ENCODE data around the gene LGR5.

Gene LGR5

DNA sequence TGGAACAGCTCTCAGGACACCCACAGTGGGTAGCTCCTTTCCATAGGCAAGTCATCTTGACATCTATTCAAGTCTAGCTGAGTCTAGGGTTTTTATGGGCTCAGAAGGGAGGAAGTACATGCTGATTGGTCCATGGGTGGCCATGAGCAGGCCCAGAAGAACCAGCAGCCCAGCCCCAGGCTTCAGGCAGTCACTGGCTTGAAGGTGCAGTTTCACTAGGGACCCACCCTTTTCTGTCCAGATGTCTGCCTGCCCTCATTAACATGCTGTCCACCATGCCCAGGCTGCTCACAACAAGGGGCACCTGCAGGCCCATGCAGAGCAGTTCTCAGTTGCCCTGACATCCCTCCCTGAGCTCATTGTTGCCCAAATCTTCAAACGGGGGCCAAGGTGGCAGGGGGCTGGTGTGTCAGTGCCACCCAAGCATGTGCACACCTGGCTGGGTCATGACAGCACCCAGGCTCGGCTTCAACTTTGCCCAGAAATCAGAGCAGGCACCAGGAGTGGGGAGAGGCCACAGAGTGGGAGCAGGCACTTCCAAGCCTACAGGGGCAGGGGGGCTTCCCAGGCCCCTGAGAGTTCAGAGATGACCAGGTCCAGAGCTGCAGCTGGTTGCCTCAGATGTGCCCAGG is 18.7 kb upstream of the LGR5 start:
- TF ChIP-seq, protein P1, sequence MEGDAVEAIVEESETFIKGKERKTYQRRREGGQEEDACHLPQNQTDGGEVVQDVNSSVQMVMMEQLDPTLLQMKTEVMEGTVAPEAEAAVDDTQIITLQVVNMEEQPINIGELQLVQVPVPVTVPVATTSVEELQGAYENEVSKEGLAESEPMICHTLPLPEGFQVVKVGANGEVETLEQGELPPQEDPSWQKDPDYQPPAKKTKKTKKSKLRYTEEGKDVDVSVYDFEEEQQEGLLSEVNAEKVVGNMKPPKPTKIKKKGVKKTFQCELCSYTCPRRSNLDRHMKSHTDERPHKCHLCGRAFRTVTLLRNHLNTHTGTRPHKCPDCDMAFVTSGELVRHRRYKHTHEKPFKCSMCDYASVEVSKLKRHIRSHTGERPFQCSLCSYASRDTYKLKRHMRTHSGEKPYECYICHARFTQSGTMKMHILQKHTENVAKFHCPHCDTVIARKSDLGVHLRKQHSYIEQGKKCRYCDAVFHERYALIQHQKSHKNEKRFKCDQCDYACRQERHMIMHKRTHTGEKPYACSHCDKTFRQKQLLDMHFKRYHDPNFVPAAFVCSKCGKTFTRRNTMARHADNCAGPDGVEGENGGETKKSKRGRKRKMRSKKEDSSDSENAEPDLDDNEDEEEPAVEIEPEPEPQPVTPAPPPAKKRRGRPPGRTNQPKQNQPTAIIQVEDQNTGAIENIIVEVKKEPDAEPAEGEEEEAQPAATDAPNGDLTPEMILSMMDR (IDR thresholded peaks at IDR 0.05; ENCODE audit: low read depth, low read length, missing control alignments): no peak
- in situ Hi-C loops (cut with HindIII; ENCODE audit: low sequenced_read_pairs): no loop called here
- no peak for DNase-seq (ENCODE audit: low read depth)
- no peak overlapping the region for H3K4me3 ChIP-seq (ENCODE audit: low read depth, low read length)

DNA sequence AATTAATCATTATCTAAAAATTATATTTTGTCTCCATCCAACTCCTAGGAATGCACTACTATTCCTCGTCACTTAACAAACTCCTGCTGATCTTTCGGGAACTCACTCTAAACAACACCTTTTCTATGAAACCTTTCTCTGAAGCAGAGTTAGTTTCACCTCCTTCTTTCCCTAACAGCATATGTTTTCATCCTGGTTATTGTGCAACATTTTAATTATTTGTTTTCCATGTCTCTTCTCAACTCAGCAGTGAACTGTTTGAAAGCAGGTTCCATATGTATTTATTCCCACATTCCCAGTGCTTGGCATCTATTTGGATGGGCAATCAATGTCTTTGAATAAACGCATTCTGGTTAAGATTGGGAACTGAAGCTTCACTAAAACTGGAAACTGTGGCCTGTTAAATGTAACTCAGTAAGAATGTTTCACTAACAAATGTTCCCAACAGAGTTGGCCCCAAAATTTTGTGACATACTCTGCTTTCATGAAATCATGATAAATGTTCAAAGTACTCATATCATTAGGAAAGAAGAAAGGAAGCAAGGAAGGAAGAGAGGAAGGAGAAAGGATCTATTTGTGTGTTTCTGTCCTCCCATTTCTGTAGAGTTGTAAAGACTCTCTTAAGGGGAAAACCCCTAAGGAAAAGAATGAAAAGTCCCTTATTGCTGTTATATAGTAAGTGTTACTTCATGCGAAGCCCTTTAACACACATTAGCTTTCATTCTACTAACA is 13.9 kb upstream of the LGR5 start:
- in situ Hi-C loops (cut with HindIII; ENCODE audit: low sequenced_read_pairs): no loop called here
- H3K4me3 ChIP-seq (ENCODE audit: low read depth, low read length): no peak overlapping the region
- no peak for DNase-seq (ENCODE audit: low read depth)
- TF ChIP-seq, protein P1 (IDR thresholded peaks at IDR 0.05; ENCODE audit: low read depth, low read length, missing control alignments): no peak

DNA sequence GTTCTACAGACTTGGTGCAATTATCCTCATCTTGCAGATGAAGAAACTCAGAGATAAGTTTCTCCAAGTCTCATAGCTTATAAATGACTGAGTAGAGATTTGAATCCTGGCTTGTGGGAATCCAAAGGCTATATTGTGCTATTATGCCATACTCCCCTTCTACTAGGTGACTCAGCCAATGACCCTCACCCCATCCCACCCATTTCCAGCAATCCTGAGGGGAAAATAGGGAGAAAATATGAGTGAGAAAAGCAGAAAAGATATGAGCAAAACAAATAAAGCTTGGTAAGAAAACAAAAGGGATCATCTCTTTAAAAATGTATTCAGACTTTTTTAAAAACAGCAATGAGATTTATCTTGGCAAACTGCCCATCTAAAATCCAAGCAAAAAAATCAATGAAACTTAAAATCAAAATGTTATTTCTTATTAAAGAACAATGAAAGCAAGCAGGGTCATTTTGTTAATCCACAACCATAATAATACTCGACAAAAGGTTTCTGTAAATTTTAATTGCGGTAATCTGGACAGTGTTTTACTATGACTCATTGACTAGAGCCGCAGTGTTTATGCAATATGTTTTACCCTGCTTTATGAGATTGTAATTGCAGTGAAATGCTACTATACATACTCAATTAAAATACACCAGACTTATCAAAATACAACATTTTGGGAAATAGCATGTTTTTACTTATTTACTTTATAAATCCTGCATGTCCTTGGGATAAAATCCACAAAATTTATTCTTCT is 13.1 kb upstream of the LGR5 start:
- no peak overlapping the region for H3K4me3 ChIP-seq (ENCODE audit: low read depth, low read length)
- no peak for DNase-seq (ENCODE audit: low read depth)
- TF ChIP-seq, protein P1 (IDR thresholded peaks at IDR 0.05; ENCODE audit: low read depth, low read length, missing control alignments): no peak
- in situ Hi-C loops (cut with HindIII; ENCODE audit: low sequenced_read_pairs): no loop called here

DNA sequence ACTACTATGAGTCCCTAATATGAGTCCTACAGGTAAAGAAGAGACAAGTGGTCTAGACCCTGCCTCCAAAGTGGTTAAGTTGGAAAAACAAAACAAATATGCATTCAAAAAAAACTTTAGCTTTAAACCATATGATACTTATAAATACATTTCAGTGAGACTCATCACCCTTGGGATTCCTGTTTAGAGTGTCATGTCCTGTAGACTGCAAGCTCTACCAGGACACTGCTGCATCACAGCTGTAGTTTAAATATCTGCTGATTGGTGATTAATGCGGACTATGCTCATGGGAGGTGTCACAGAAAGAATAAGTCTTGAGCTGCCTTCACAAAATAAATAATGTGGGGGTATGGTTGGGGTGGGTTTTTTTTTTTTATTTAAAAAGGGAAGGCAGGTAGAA is 8.8 kb upstream of the LGR5 start:
- no peak overlapping the region for H3K4me3 ChIP-seq (ENCODE audit: low read depth, low read length)
- DNase-seq (ENCODE audit: low read depth): no peak
- TF ChIP-seq, protein P1 (IDR thresholded peaks at IDR 0.05; ENCODE audit: low read depth, low read length, missing control alignments): no peak
- in situ Hi-C loops (cut with HindIII; ENCODE audit: low sequenced_read_pairs): no loop called here

DNA sequence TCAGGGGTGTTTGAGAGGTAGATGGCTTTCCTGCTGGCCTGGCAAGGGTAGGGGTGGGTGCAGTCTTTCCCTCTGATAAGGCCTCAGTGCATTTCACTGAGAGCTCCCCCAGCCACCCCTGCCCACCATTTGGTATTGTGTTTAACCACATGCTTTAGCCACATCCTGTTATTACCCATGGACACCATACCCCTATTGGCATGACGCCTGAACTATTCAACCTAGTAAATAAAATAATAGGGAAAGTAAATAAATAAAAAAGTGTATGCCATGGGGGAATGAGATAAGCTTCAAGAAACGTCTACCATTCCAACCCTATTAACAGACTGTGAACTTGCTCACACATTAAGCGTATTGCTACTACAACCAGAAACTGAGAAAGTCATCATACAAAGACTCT is 7.6 kb upstream of the LGR5 start:
- H3K4me3 ChIP-seq (ENCODE audit: low read depth, low read length): no peak overlapping the region
- in situ Hi-C loops (cut with HindIII; ENCODE audit: low sequenced_read_pairs): no loop called here
- TF ChIP-seq, protein P1 (IDR thresholded peaks at IDR 0.05; ENCODE audit: low read depth, low read length, missing control alignments): no peak
- no peak for DNase-seq (ENCODE audit: low read depth)

DNA sequence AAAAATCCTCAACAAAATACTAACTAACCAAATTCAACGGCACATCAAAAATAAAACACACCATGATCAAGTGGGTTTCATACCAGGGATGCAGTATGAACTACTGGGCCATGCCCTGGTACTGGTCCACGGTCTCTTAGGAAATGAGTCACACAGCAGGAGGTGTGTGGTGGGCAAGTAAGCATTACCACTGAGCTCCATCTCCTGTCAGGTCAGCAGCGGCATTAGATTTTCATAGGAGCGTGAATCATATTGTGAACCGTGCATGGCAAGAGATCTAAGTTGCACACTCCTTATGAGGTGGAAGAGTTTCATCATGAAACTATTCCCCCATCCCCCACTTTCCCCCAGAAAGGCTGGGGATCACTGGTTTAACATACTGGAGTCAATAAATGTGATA is 6.7 kb upstream of the LGR5 start:
- TF ChIP-seq, protein P1 (IDR thresholded peaks at IDR 0.05; ENCODE audit: low read depth, low read length, missing control alignments): no peak
- no peak overlapping the region for H3K4me3 ChIP-seq (ENCODE audit: low read depth, low read length)
- in situ Hi-C loops (cut with HindIII; ENCODE audit: low sequenced_read_pairs): no loop called here
- no peak for DNase-seq (ENCODE audit: low read depth)

All from astrocyte of the cerebellum (primary cell).